GM21786 (cell line): ENCODE measurements around the gene SCAPER.
"Not testable (repeated sequence)": the region's sequence is repeated elsewhere in the genome, so short reads cannot be mapped to it uniquely, and the experiment has no call there.

Source experiments
- ATAC-seq: cut with Tn5 transposase; IDR thresholded peaks from one replicate; pipeline ENCODE4 v1.9.1; 2021; ENCODE audit not compliant: unreplicated experiment

Gene SCAPER

DNA sequence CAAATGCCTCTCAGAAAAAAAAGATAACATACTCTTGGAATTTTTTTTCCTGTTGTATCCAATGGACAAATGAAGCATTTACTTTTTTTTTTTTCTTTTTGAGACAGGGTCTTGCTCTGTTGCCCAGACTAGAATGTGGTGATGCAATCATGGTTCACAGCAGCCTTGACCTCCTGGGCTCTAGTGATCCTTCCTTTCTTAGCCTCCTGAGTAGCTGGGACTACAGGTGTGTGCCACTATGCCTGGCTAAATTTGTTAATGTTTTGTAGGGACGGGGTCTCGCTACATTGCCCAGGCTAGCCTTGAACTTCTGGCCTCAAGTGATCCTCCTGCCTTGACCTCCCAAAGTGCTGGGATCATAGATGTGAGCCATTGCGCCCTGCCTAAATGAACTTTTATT lies 401.3 kb downstream of the SCAPER start:
- no peak for ATAC-seq

DNA sequence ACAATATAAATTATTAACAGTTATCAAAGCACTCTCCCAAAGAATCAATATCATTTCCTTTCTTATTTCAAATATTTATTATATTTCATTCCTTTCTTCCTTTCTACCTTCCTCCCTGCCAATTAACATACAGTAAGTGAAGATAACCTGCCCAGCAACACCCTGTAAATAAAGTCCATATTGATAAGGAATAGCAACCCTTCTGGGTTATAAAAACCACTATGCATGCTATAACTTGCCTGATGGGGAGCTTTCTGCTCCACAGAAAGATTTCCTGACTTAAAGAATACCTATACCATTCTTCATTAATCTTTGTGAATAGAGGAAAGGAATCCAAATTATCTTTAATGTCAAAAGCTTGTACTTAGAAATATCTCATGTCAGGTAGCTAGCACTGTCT lies 402.0 kb downstream of the SCAPER start:
- ATAC-seq: no peak

GRCh38 chr15:76502678-76503077 lies 402.5 kb downstream of the SCAPER start:
- no peak for ATAC-seq

DNA sequence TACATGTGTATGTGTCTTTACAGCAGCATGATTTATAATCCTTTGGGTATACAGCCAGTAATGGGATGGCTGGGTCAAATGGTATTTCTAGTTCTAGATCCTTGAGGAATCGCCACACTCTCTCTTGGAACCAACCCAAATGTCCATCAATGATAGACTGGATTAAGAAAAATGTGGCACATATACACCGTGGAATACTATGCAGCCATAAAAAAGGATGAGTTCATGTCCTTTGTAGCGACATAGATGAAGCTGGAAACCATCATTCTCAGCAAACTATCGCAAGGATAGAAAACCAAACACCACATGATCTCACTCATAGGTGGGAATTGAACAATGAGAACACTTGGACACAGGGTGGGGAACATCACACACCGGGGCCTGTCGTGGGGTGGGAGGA lies 403.0 kb downstream of the SCAPER start:
- not testable (repeated sequence) for ATAC-seq

GRCh38 chr15:76501726-76502125 lies 403.4 kb downstream of the SCAPER start:
- ATAC-seq: no peak

DNA sequence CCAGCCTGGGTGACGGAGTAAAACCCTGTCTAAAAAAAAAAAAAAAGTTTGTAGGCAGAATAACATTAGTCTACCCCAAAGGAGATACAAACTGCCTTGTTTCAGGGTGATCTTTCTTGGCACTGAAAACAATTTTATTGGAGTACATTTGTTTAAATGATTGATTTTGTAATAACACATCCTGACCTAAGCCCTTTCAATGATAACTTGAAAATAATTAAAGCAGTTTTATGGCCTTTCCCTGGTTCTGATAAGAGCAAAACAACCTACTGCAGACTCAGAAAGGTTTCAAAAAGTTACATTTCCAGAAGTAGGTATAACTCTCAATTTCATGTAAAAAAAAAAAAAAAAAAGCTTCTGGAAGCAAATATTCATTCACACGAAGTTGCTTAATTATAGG lies 404.1 kb downstream of the SCAPER start:
- no peak for ATAC-seq

DNA sequence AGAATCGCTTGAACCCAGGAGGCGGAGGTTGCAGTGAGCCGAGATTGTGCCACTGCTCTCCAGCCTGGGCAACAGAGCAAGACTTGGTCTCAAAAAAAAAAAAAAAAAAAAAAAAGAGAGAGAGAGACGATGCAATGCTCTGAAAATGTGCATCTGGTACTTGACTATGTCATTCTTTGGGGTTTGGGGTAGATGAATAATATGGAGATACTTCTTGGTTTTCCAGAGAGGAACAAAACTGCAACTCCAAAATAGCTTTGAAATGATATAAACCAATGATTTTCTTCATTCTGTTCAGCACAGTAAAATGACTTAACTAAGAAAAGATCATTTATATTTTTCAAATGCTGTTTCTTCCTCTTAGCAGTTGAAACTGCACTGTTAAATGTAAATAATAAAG lies 409.7 kb downstream of the SCAPER start:
- ATAC-seq: no peak

GRCh38 chr15:76492538-76492937 lies 412.6 kb downstream of the SCAPER start:
- ATAC-seq: no peak

DNA sequence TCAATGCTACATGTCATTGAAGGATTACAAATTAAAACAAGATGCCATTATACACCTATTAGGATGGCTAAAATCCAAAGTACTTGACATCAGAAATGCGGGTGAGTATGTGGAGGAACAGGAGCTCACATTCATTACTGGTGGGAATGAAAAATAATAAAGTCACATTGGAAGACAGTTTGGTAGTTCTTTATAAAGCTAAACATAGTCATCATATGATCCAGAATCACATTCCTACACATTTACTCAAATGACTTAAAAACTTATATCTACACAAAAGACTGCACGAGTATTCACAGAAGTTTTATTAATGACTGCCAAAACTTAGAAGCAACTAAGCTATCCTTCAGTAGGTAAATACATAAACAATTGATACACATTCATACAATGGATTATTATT lies 421.4 kb downstream of the SCAPER start:
- ATAC-seq: no peak

- ATAC-seq: no peak
These were observed 422.1 kb downstream of the SCAPER start for GRCh38 chr15:76483018-76483417.

- ATAC-seq: no peak
These were observed 424.9 kb downstream of the SCAPER start for GRCh38 chr15:76480267-76480666.

GRCh38 chr15:76470691-76471090 lies 434.4 kb downstream of the SCAPER start:
- ATAC-seq: no peak

- ATAC-seq: no peak
These were observed 436.4 kb downstream of the SCAPER start for GRCh38 chr15:76468722-76469121.

DNA sequence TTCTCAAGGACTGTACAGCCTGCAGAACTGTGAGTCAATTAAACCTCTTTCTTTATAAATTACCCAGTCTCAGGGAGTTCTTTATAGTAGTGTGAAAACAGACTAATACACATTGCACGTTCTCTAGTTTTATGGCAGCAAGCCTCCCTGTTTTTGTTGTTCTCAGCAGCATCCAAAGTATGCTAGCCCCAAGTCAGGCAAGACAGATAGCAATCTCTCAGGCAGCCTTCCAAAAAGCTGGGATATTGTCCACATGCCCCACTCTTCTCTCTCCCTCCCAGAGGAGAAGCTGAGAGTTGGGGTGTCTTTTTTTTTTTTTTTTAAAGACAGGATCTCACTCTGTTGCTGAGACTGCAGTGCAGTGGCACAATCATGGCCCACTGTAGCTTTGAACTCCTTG lies 438.0 kb downstream of the SCAPER start:
- no peak for ATAC-seq

DNA sequence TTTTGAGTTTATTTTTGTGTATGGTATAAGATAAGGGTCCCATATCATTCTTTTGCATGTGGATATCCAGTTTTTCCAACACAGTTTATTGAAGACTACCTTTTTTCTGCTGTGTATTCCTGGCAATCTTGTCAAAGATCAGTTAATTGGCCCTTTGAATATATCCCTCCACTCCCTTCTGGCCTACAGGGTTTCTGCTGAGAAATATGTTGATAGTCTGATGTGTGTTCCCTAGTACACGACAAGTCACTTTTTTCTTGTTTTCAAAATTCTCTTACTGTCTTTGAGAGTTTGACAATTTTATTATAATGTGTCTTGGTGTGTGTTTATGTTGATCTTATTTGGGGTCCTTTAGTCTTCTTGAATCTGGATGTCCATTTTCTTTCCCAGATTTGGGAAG lies 439.4 kb downstream of the SCAPER start:
- no peak for ATAC-seq

GRCh38 chr15:76464247-76464646 lies 440.9 kb downstream of the SCAPER start:
- no peak for ATAC-seq

DNA sequence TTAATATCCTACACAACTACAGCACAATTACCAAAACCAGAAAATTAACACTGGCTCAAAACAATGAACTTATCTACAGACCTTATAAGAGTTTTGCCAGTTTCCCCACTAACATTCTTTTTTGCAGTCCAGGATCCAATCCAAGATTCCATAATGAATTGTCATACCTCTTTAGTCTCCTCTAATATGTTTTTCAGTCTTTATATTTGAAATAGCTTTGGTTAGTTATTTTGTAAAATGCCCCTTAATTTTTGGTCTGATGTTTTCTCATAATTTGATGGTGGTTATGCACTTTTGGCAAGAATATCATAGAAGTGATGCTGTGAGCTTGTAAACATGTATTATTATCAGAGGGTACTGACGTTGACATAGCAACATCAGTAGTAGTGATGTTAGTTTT lies 444.3 kb downstream of the SCAPER start:
- ATAC-seq: no peak

- ATAC-seq: no peak
These were observed 444.8 kb downstream of the SCAPER start for GRCh38 chr15:76460347-76460746.

DNA sequence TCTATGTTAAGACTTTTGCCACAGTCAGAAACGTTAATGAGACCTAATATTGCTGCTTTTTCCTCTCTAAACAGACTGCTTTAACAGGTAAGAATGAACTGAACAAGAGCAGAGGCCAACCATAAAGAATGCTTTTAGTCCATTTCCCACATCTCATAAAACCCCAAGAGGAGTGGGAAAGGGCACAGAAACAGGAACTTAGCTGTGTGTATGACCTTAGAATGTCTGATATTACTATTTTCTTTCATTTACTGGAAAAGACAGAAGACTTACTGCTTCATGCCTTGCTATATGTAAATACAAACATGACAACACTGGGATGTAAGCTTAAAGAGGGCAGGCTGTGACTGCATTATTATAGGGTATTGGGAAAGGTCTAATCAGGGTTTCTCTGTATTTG lies 453.6 kb downstream of the SCAPER start:
- no peak for ATAC-seq

DNA sequence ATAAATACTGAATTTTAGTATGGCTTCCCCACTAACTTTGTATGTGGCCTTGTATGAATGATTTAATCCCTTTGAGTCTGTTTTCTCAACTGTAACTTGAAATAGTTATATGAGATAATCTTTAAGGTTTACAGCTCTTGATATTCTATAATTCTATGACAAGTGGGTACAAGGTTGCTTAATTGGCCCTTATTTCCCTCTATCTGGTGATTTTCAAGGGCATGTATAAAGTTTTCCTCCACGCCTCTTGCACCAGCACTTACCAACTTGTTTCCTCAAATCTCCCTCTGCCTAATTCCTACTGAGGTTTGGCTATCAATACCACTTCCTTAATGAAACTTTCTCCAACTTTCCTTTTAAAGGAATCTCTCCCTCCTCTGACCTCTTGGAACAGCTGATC lies 455.7 kb downstream of the SCAPER start:
- ATAC-seq: no peak

DNA sequence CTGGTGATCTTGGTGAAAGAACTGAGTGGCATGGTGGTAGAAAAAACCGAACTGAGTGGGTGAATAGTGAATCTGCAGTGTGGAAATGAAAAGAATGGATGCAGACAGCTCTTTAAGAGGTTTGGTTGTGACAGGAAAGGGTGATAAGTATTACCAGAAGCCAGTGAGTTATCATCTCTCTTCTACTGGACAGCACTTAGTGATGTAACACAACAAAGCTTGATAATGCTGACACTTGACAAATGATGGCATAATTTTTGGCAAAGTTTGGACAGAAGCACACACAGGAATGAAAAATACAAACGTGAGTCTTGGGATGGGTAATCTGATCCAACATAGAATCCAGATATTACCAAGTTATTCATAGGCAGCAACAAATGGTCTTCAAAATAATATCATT lies 456.4 kb downstream of the SCAPER start:
- no peak for ATAC-seq

DNA sequence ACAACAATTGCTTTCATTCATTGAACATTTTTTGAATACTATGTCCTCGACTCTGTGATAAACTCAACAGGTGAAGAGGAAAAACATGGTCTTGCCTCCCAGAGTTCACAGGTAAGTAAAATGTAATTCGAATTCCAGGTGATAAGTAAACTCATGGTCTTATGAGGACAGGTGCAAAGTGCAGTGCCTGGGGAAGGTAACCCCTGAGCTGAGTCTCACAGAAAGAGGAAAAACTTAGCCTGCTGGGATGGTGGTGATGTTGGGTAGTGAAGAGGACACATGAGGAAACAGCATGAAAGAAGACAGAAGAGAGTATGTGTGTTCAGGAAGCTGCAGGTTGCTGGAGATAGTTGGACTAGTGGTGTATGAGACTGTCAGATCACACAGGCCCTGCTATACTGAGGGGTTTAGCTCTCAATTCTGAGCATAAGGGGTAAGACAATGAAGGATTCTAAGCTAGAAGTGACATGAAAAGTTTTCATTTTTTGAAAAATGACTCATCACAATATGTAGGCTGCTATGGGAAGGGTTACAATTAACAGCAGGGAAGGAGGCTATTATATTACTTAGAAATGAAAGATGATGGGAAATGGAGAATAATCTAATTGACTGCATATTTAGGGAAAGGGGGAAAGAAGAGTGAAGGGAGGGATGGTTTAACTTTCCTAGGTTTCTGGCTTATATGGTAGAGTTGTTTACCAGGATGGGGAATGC lies 457.3 kb downstream of the SCAPER start:
- ATAC-seq: no peak

DNA sequence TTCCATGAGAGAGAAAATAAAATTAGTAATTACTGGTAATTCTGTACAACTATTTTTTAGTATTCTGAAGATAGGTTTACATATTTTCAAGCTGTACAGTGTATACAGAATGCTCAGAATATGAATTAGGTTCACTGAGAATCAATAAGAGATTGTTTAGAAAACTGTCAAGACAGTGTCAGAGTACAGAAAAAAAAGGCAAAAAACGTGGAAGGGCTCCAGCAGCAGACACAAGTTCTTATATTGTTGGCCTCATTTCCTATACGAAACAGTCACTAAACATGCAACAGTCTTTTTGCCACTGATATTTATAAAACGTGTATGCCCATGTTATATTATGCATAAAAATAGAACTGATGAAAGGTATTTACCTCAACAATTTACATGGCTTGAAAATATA lies 464.7 kb downstream of the SCAPER start:
- no peak for ATAC-seq
